ENCODE data around the gene MPP3. TPM values are rescaled to one million over a fixed set of nuclear protein-coding genes. Genes with fewer than 3 reads are reported as not detected.

MPP3 gene
- total RNA-seq, 1 donor from 2014 or later: 30.2 TPM

DNA sequence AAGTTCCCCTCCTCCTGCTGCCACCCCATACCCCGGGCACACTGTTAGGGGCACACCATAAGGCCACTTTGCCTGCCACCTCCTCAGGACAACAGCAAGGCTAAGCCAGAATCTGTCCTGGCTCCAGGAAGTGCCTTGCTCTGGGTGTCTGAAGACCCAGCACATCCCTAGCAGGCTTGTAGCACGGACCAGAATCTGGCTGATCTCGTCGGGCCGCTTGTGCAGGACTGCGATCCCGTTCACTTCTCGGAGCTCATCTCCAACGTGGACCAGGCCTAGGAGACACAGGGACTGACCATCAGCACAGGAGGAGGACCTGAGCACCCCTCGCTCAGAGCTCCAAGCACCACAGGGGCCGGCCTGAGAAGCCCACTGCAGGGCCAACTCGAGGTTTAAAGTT is 7.4 kb downstream of the MPP3 start:
- Histone ChIP-seq H3K27me3 (no peaks in the 10 kb centered on the region), H3K9me3 (no peaks in the 10 kb centered on the region), H3K4me1 (peaks cover 4% of the 10 kb centered on the region), H3K27ac (no peak overlapping the region), H3K4me3 (no peak overlapping the region), H3K36me3 (peaks cover 0 to 19% of the 10 kb centered on the region in 2 donors)
- intact Hi-C loops (cut with DNase I): no loop called here
- no peak for DNase-seq (ENCODE audit: extremely low spot score in 2 of 2)
- TF ChIP-seq, protein P1, sequence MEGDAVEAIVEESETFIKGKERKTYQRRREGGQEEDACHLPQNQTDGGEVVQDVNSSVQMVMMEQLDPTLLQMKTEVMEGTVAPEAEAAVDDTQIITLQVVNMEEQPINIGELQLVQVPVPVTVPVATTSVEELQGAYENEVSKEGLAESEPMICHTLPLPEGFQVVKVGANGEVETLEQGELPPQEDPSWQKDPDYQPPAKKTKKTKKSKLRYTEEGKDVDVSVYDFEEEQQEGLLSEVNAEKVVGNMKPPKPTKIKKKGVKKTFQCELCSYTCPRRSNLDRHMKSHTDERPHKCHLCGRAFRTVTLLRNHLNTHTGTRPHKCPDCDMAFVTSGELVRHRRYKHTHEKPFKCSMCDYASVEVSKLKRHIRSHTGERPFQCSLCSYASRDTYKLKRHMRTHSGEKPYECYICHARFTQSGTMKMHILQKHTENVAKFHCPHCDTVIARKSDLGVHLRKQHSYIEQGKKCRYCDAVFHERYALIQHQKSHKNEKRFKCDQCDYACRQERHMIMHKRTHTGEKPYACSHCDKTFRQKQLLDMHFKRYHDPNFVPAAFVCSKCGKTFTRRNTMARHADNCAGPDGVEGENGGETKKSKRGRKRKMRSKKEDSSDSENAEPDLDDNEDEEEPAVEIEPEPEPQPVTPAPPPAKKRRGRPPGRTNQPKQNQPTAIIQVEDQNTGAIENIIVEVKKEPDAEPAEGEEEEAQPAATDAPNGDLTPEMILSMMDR (IDR thresholded peaks at IDR 0.05): no peak
- TF ChIP-seq POLR2AphosphoS5 (IDR thresholded peaks at IDR 0.05; ENCODE audit: insufficient read depth in 1 of 2, low read depth in 1 of 2) (no peak), POLR2A (IDR thresholded peaks at IDR 0.05) (no peak)

DNA sequence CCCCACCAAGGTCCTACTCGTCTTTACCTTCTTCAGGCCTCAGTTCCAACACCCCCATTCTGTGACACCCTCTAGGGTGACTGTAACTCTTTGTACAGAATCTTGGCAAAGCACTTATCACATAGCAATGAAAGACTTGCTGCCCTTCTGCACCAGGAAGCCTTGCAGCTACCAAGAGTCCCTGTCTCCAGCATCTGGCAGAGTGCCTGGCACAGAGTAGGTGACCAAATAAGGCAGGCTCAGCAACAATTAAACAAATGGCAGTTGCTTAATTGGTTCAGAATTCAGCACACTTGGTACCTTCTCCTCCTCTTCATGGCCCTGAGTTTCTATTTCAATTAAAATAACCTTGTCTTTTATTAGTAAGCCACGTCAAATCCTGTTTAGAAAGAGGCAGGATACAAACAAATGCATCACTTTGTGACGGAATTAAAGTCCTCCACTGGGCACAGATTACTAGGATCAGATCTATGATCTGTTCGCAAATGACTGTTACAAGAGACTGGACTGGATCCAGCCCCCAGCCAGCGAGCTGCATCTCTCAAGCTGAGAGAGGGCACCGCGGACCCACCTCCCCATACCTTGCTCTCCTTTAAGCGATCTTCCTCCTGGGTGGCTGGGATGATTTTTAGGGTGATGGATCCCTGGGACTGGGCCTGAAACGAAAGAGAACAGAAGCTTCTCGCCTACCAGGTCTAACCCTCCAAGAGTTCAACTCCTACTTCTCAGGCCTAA is 9.4 kb downstream of the MPP3 start:
- TF ChIP-seq POLR2AphosphoS5 (IDR thresholded peaks at IDR 0.05; ENCODE audit: insufficient read depth in 1 of 2, low read depth in 1 of 2): peak in 1 of 2 donors; percentile 22
- TF ChIP-seq POLR2A (IDR thresholded peaks at IDR 0.05): no peak
- TF ChIP-seq, protein P1 (IDR thresholded peaks at IDR 0.05): no peak
- intact Hi-C loops (cut with DNase I): no loop called here
- DNase-seq (ENCODE audit: extremely low spot score in 2 of 2): no peak
- Histone ChIP-seq H3K9me3 (no peaks in the 10 kb centered on the region), H3K4me3 (no peak overlapping the region), H3K27me3 (no peaks in the 10 kb centered on the region), H3K36me3 (peaks cover 0 to 8% of the 10 kb centered on the region in 2 donors), H3K27ac (peak overlapping the region; percentile 23), H3K4me1 (peaks cover 4% of the 10 kb centered on the region)

DNA sequence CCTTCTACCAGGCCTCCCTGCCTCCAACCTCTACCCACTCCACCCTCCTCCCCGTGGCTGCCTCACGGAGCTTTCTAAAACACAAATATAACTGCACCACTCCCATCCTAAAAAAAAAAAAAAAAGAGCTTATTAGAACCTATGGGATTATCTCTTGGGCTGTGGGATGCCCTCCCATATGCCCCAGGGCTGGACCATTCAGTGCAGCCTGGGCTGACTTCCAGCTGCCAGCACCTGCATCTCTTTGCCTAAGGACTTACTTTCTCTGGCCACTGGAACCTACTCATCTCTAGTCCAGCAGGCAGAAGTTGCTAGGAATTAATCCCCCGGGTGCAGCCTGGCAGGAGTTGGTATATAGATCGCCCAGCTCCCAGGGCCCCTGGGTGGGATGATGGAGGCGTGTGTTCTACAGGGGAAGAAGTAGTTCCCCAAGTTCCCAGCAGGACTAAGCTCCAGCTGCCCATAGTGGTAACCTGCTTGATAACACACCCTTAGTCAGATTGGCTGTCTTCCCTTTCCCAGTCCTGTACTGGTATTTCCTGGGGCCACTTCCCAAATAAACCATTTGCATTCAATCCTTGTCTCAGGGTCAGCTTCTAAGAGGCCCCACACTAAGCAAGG is 10.3 kb downstream of the MPP3 start:
- no peak for TF ChIP-seq POLR2A (IDR thresholded peaks at IDR 0.05)
- TF ChIP-seq, protein P1 (IDR thresholded peaks at IDR 0.05): no peak
- TF ChIP-seq POLR2AphosphoS5 (IDR thresholded peaks at IDR 0.05; ENCODE audit: insufficient read depth in 1 of 2, low read depth in 1 of 2): no peak
- H3K27me3 ChIP-seq: no peaks in the 10 kb centered on the region
- peaks cover 4% of the 10 kb centered on the region for H3K4me1 ChIP-seq
- peaks cover 0 to 8% of the 10 kb centered on the region in 2 donors for H3K36me3 ChIP-seq
- intact Hi-C loops (cut with DNase I): no loop called here
- DNase-seq (ENCODE audit: extremely low spot score in 2 of 2): no peak
- no peaks in the 10 kb centered on the region for H3K9me3 ChIP-seq
- no peak overlapping the region for H3K27ac ChIP-seq
- H3K4me3 ChIP-seq: no peak overlapping the region

DNA sequence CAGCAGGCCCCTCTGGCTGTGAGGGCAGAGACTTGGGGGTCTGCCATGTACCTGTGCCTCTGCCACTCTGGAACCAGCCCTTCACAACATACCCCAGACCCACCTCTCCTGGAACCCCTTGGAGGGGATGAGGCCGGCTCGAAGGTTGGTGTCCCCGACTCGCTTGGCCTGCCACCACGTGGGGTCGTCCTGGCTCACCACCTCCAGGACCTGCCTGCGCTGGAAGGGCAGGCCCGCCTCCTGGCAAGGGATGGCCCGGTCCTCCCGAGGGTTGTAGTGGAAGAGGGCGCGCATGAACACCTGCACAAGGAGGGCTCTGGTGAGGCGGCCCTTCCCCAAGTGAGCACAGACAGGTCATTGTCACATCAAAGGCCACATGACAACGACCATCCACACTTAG is 12.2 kb downstream of the MPP3 start:
- TF ChIP-seq, protein P1 (IDR thresholded peaks at IDR 0.05): no peak
- TF ChIP-seq POLR2AphosphoS5 (IDR thresholded peaks at IDR 0.05; ENCODE audit: insufficient read depth in 1 of 2, low read depth in 1 of 2) (no peak), POLR2A (IDR thresholded peaks at IDR 0.05) (no peak)
- peaks cover 0 to 13% of the 10 kb centered on the region in 2 donors for H3K36me3 ChIP-seq
- DNase-seq (ENCODE audit: extremely low spot score in 2 of 2): no peak
- H3K9me3 ChIP-seq: no peaks in the 10 kb centered on the region
- no peak overlapping the region for H3K4me3 ChIP-seq
- H3K4me1 ChIP-seq: peaks cover 4% of the 10 kb centered on the region
- intact Hi-C loops (cut with DNase I): no loop called here
- H3K27ac ChIP-seq: no peak overlapping the region
- no peaks in the 10 kb centered on the region for H3K27me3 ChIP-seq

DNA sequence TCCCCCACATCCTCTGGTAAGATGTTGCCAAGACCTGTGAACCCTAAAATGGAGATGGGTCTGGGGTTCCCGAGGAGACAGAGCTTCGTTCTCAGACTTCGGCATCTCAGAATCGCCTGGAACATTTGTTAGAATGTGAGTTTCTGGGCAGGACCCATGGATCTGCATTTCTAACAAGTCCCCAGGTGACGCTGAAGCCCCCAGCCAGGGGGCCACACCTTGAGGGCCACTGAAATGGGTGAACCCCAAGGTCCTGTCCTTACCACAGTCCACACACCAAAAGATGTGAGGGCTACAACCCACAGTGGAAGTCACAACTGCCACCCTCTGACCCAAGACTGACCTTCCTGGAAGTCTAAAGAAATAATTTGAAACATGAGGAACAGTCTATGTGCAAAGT is 14.0 kb downstream of the MPP3 start:
- Histone ChIP-seq H3K9me3 (no peaks in the 10 kb centered on the region), H3K27ac (no peak overlapping the region), H3K27me3 (no peaks in the 10 kb centered on the region), H3K4me3 (no peak overlapping the region), H3K36me3 (peaks cover 0 to 11% of the 10 kb centered on the region in 2 donors), H3K4me1 (peaks cover 4% of the 10 kb centered on the region)
- no peak for DNase-seq (ENCODE audit: extremely low spot score in 2 of 2)
- intact Hi-C loops (cut with DNase I): no loop called here
- TF ChIP-seq POLR2AphosphoS5 (IDR thresholded peaks at IDR 0.05; ENCODE audit: insufficient read depth in 1 of 2, low read depth in 1 of 2) (no peak), POLR2A (IDR thresholded peaks at IDR 0.05) (no peak)
- TF ChIP-seq, protein P1 (IDR thresholded peaks at IDR 0.05): no peak
